SHP77 treated with DMSO at 0.1 percent for 48 hours (cell line): Measurements from ENCODE around the gene NELL1.

Source experiments
- DNase-seq: peaks from one replicate; lab custom pipeline; 2025; lab: John Stamatoyannopoulos, UW

The NELL1 gene

DNA sequence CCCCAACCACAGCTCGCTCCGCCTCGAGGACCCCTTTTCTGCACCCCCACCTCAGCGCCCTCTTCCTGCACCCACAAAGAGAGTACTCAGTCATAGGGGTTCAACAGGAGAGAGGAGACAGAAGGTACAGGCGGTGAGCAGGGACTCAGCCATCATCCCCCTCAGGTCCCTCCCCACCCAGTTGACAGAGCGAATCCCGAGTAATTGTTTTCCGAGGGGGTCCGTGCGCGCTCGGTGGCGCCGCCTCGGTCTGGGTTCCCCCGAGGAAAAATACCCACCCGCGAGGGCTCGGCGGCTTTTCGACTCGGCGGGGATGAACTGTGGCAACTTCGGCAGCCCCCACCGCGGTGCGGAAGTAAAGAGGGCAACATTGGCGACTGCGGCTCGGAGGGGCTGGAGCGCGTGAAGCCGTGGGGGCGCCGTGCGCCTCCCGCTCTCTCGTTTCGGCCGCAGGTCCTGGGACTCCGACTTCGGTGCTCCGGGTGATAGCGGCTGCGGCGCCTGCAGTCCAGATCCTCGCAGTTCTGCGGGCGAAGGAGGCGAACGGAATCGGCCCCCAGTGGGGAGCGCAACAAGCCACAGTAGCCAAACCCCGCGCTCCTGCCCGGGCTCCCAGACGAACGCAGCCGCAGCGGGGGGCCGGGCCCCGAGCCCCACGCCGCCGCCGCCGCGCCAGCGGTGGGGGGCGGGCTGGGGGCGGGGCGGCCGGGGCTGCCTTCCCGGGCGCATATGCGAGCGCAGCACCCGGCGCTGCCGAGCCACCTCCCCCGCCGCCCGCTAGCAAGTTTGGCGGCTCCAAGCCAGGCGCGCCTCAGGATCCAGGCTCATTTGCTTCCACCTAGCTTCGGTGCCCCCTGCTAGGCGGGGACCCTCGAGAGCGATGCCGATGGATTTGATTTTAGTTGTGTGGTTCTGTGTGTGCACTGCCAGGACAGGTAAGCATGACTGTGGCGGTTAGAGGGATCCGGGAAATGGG lies at the start of gene NELL1:
Gene NELL1 (plus strand): TSS at position 743 of the 976 bp plus-strand sequence.
- DNase-seq, result no peak

DNA sequence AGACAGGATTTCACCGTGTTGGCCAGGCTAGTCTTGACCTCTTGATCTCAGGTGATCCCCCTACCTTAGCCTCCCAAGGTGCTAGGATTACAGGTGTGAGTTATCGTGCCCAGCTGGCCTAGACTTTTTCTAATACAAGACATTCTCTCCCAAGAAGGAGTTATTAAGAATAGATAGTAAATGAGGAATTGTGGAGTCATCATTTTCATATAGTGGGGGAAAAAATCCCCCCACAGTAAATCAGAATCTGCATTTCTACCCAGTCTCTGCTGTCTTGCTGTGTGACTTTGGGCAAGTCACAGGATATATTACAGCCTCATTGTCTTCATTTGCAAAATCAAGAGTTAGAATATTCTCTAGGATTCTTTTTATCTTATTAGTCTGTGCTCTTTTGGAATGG lies 48.4 kb upstream of the NELL1 start:
- no peak for DNase-seq

DNA sequence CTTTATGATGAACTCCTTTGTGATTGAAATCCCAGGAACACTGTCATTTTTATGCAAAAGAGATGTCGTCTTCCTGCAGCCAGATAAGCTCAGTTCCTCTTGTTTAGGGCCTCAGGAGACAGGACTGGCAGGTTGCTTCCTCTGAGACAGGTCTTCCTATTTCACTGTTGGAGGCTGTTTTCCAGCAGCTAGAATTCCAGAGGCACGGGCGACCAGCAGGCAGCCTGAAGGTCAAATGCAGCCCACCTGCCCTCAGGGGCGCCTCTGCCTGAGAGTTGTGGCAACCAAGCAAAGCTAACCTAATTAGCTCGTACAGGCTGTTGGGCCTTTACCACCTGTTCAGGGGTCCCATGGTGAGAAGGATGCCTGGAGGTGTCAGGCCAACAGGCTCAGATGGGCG lies 47.7 kb upstream of the NELL1 start:
- no peak for DNase-seq

DNA sequence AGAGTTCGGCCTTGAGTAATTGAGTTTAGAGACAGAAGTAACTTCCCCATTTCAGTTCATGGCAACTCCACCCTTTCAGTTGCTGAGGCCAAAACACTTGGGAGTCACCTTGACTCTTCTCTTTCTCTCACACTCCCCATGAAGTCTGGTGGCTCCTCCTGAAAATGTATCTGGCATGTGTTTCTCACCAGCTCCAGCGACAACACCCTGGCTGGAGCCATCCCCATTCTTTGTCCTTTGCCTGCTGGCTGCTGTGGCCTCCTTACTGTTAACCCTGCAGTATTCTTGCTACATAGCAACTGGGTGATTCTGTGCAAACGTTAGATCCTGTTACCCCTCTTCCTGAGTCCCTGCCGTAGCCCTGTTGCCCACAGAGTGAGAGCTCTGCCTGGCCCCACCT lies 46.1 kb upstream of the NELL1 start:
- DNase-seq, result no peak

DNA sequence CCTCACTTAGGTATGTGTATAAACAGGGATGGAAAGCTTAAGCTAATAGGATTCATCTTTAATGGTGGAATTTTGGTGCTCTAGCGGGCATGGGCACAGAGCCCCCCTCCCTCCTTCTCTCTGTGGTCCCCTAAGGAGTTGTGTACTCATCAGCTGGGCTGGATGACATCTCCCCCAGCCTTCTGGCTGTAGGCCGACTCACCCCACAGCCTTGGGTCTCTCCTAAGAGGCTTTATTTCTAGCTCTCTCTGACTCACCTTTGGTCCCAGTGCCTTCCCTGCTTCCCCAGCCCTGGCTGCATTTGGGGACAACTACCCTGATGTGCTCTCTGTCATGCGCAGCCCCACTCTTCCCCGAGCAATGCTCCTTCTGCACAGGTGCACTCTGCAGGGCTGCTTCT lies 43.1 kb upstream of the NELL1 start:
- DNase-seq, result no peak

DNA sequence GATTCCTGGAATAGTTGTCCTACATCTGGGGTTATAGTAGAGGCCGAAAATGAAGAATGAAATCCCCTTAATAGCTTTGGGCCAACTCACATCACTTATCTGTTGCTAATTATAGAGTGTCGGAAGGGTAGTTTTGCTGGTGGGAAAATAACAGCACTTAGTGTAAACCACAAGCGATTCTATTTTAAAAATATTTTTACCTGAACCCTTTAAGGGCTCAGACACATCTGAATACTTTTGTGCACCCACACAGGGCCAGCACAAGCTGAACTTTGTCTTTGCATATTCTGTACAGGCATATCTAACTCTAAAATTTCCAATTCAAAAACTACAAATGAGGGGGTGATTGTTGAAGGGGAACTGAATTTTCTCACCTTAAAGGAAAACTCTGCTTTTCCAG lies 42.4 kb upstream of the NELL1 start:
- no peak for DNase-seq

DNA sequence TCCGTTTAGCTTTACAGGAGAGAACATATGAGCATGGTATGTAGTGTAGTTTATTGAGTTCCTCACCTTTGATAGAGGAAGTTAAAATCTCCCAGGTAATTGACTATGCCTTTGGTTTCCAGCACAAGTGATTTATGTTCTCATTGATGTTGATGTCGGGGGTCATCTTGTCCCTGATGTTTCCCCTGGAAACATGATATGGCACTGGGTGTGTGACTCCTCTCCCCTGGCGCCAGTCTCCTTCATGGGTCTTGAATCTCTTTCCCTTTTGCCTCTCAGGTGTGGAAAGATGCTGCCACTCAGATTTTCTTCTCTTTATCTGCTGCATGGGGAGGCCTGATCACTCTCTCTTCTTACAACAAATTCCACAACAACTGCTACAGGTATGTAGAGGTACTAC lies 41.7 kb upstream of the NELL1 start:
- DNase-seq, result no peak

DNA sequence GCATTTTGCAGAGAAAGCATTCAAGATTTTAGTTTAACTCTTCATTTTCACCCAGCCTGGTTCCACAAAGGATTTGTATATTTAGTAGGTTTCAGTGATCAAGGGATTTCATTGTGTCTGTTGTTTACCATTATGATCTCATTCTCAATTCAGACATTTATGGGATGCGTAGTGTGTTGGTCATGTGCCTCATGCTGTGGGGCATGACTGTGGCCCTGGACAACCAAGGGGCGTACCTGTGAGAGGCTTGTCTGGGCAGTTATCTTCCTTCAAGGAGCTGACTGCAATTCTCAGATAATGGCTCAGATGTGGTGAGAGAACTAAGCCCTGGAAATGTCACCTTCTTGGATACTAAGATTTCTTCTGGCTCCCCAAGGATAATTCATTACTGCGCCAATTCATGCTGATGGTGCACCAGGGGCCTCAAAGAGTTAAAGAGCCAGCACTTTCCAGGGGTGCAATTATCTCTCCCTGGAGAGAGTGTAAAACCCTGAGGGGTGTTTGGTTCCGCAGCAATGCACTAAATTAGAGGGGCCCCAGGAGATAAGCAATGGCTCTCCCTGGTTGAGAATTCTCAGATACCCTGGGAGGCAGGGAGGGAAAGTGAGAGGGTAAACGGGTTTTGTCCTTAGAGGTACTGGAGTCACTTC lies 37.7 kb upstream of the NELL1 start:
- no peak for DNase-seq

DNA sequence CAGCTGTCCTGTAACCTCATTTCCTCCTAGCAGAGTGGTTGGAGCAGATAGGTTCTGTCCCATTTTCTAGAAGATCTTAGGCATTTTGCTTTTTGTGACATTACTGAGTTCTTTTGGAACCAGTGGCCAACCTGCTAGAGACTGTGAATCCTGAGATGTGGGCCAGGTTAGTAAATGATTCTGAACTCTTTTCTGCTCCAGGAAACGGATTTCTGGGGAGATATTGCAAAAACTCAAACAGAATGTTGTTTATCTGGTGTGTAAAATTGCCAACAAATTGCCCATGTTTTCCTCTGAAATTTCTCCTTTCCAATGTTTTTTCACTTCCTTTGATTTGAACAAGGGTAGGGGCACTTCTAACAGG lies 37.2 kb upstream of the NELL1 start:
- DNase-seq, result no peak

DNA sequence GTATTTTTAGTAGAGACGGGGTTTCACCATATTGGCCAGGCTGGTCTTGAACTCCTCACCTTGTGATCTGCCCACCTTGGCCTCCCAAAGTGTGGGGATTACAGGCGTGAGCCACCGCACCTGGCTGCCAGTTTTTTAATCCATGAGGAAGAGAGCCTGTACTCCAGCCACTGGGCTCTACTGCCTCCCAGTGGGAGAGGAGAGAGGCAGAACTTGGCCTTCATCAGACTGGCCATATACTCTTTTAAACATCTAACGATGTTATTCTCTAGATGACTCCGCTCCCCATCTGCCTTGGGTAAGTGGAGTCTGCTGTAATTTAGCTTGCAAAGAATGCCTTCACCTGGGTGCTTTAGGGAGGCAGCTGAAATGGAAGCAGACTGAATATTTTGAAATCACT lies 35.3 kb upstream of the NELL1 start:
- DNase-seq, result no peak

DNA sequence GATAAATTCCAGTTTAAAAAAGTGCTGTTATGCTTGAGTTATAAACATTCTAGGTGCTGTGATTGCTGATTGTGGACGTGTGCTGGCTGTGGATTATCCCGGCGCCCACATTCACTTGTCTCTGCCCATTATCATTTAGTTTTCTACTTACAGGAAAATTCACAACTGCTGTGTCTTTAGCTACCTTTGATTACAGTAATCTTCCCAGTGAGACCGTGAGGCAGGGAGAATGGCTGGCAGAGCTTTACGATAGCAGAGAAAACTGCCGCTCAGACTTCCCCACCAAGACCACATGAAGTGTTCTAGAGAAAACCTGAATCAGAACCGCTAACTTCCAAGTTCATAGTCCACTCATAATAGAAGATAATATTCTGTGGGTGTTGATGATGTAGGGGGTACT lies 34.6 kb upstream of the NELL1 start:
- no peak for DNase-seq

DNA sequence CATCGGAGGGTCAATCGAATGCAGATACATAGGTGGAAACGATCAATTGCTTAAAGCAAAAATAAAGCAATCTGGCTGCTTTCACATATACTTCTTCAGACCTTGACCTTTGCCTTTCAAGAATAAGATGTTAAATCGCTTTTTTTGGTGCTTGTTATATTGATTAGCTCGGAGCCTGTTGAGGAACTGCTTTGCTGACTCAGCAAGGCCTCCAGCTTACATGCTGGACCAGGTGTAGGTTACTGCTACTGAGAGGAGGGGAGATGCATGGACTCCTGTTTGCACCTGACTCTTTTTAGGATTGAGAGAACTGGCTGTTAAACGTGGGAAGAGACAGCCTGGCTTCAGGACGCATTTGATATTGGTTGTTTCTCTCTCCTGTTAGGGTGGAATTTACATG lies 31.3 kb upstream of the NELL1 start:
- DNase-seq, result no peak

DNA sequence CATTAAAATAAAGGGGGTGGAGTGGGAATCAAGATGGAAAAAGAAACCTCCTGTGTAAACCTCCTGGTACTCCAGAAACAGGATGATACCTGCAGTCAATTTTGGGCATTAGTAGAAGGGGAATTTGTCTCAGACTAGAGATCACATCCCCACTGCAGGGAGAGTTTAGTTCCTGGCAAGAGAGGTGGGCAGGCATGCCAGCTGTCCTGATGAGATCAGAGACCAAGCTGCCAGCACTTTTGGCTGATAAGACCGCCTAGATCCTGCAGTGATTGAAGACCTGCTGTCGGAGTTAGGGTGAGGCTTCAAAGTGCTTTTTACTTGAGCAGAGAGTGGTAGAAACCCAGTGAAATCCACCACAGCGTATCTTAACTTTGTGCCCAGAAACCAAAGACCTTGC lies 29.7 kb upstream of the NELL1 start:
- no peak for DNase-seq

DNA sequence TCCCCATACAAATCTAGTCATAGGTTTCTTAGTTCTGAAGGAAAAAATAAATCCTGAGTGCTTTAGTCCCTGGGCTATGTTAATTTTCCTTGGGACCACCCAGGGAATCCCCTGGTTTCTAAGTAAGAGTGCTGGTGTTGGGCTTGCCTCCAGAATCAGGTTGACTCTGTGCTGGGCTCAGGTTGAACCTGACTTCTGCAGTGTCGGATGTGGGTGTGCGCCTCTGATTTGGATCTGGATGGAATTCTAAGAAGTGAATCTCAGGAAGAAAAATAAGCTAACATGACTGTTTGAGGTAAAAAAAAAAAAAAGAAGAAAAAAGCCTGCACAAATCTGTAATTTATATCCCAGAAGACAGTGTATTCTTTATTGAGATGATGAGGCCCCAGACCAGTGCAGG lies 29.0 kb upstream of the NELL1 start:
- DNase-seq, result no peak

DNA sequence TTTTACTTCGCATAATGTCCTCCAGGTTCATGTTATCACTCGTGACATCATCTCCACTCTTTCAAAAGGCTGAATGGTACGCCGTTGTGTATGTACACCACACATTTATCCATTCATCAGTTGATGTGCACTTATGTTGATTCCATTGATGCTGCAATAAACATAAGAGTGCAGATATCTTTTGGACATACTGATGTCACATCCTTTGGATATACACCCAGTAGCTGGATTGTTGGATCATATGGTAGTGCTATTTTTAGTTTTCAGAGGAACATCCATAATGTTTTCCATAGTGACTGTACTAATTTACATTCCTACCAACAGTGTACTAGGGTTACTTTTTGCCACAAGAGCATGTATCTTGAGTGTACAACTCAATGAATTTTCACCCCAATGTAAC lies 25.0 kb upstream of the NELL1 start:
- no peak for DNase-seq

DNA sequence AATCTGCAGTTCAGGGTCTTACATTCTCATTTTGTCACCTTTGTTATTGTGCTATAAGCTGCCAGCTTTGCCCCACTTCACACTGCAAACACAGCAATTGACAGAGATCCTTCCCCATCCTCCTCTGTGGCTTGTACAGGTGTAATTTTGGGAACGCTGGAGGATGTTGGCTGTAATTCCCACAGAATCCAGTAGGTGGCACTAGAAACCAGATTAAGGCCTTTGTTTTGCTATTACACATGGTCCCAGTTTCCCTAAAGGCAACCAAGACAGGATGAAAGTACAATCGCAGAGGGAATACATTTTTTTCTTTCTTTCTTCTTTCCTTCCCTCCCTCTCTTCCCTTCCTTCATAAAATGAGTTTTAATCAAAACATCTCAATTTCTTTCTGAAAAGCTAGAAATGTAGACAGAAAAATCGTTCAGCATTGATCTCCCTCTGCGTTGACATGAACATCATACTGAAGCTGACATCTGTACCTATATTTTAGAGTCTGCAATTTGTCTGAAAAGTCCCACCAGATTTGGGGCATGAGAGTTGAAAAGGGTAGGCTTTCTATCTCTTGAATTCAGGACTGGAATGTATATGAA lies 21.3 kb upstream of the NELL1 start:
- no peak for DNase-seq

DNA sequence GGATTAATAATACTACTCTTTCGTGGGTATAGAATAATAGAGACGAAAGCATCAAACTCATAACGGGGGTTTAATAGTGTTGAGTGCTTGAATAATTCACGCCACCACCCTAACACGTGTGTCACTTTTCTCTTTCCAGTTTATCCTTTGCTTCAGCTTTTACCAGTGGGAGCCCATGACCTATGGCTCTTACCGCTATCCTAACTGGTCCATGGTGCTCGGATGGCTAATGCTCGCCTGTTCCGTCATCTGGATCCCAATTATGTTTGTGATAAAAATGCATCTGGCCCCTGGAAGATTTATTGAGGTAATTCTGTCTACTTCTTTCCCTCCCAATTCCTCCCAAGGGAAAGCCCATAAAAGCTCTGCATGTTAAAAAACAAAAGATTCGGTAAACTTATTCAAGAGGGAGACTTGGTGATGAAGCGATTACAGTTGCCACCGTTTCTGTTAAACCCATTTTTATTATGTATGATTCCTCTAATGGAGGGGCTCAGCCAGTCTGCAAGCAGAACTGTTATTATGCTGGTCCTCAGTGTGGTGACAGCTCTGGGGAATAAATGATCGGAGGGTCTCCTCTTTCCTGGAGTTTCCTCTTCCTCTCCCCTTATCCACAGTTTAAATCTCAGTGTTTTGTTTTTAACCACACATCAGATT lies 17.1 kb upstream of the NELL1 start:
- DNase-seq, result no peak

DNA sequence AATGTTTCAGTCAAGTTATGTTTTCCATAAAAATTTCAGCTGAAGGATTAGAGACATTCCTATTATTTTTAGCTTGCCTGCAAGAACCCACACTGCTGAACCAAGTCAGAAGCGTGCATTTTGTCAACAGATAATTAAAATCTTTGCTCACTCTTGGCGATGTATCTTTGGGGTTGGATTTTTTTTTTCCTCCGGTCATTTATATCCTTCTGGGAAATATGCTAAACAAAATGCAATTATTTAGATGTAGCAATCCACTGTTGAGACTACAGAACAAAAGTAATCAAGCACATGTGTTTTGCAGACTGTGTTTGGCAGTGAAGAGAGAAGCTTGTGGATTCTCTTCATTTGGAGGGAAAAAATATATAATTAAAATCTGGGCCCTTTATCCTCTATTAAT lies 15.3 kb upstream of the NELL1 start:
- DNase-seq, result no peak

DNA sequence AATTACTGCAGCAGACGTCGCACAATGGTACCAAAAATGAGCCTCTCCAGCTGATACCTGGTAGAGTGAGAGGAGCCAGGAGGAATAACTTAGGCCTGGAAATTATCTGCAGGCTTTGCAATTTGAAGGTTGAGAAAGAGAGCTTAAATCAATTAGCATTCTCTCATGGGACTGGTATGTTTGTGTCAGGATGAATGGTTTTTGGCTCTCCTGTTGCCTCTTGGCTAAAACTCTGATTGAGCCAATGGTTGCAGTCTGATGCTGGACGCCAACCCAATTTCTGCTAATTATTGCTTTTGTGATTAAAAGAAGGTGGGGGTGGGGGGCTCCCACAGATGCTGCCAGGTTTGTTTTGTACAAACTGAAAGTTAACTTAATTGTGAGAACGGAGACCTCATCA lies 12.5 kb upstream of the NELL1 start:
- no peak for DNase-seq

DNA sequence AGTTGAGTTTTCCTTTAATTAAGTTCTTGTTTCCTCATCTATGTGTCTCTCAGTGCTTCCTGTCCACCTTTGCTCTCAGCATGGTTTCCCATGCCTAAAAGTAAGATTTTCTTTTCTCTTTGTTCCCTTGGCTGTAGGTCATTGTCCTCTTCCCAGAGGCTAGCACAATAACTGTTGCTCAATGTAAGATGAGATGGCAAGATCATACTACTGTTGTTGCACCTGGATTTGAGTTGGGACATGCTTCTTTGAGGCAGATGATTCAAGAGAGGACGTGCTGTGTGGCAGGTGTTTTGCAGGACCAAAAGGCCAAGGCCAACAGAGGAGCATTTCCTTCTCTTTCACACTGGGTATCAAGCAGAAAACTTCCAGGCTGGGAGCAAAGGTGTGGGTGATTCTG lies 11.3 kb upstream of the NELL1 start:
- peak; percentile 25 for DNase-seq

DNA sequence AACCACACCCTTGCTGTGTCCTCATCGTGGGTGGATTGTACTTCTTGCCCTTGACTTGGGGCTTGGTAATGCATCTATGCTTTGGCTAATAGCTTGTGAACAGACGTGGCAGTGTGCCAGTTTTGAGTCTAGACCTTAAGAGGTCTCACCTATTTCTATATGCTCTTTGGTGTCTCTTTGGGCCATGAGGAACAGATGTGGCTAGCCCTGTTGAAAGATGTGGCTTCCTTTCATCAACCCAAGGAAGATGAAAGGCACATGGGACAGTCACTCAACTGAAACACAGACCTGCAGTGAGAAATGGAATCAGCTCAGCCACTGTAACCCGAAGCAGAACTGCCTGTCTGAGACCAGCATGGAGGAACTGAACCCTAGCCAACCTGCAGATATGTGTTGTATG lies 7.9 kb upstream of the NELL1 start:
- DNase-seq, result no peak

DNA sequence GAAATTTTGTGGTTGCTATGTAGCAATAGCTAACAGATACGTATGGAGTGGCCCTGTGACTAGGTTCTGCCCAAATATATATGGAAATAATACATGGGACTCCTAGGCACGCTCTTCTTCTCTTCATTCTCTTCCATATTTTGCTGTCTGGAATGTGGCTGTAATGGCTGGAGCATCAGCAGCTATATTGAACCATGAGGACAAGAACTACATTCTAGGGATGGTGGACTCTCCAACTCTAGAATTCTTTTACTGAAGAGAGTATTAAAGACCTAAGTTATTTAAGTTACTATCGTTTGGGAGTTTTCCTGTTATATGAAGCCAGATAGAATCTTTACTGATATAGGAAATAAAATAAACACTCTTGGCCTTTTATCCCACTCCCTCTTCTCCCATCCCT lies 7.5 kb upstream of the NELL1 start:
- DNase-seq, result no peak
